T-helper 9 cell (primary cell): ENCODE results near the gene EFNB3.

Experiments
- DNase-seq: peaks from one replicate; pipeline ENCODE4 v3.0.0-alpha.2; 2020

The EFNB3 gene

DNA sequence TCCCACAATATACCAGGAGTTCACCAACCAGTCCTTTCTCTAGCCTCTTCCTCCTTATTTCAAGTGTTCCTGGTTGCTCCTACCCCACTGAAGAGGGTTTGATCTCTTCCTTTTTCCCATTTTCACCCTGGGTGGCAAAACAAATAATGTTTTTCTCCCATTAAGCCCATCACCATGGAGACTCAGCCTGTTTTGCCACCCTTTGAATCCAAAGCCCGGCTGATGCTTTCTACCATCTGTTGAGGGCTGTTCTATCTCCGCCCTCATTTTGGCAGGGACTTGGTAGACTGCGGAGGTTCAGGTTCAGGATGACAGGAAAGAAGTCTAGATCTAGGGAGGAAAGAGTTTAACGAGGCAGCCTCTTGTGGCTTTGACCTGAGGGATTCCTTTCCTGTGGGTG lies 15.1 kb downstream of the EFNB3 start:
- DNase-seq = no peak

- no peak for DNase-seq
These were observed 16.6 kb downstream of the EFNB3 start for GRCh38 chr17:7721612-7722011.

GRCh38 chr17:7727886-7728285 lies 22.9 kb downstream of the EFNB3 start:
- no peak for DNase-seq

GRCh38 chr17:7729816-7730215 lies 24.8 kb downstream of the EFNB3 start:
- no peak for DNase-seq

GRCh38 chr17:7732981-7733539 lies 28.1 kb downstream of the EFNB3 start:
- no peak for DNase-seq

GRCh38 chr17:7737601-7738000 lies 32.6 kb downstream of the EFNB3 start:
- DNase-seq = no peak

- DNase-seq = no peak
These were observed 34.7 kb downstream of the EFNB3 start for GRCh38 chr17:7739746-7740145.

- DNase-seq = no peak
These were observed 35.5 kb downstream of the EFNB3 start for GRCh38 chr17:7740481-7741001.

GRCh38 chr17:7742729-7743128 lies 37.7 kb downstream of the EFNB3 start:
- no peak for DNase-seq

GRCh38 chr17:7744416-7744815 lies 39.4 kb downstream of the EFNB3 start:
- DNase-seq = no peak

DNA sequence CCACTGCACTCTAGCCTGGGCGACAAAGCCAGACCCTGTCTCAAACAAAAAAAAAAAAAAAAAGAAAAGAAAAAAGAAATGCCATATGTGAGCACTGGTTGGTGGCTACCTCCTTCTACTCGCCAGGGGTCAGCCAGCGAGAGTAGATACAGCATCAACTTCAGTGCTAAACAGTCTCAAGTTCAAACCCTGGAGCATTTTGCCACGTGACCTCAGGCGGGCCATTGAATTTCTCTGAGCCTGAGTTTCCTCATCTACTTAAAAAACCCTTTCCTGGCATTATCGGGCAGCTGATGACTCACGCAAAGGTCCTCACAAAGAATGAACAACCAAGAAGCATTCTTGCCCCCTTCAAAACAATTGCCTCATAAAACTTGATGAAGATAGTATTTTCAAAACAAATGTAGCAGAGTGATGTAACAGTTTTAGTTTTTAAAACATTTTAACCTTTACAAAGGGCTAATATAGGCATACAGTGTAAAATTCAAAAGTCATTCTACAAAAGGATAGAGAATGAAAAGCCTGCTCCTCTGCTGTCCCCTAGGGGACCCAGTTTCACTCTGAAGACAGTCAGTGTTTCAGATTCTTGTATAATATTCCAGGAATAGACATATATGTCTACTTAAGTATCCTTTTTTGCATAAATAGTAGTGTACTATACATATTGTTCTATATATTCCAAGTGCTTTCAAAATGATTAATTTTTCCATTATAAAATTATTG lies 40.9 kb downstream of the EFNB3 start:
- no peak for DNase-seq

GRCh38 chr17:7747635-7748071 lies 42.7 kb downstream of the EFNB3 start:
- no peak for DNase-seq

- DNase-seq = no peak
These were observed 43.2 kb downstream of the EFNB3 start for GRCh38 chr17:7748076-7748775.

- DNase-seq = no peak
These were observed 45.4 kb downstream of the EFNB3 start for GRCh38 chr17:7750321-7750821.

GRCh38 chr17:7754656-7755055 lies 49.7 kb downstream of the EFNB3 start:
- no peak for DNase-seq

DNA sequence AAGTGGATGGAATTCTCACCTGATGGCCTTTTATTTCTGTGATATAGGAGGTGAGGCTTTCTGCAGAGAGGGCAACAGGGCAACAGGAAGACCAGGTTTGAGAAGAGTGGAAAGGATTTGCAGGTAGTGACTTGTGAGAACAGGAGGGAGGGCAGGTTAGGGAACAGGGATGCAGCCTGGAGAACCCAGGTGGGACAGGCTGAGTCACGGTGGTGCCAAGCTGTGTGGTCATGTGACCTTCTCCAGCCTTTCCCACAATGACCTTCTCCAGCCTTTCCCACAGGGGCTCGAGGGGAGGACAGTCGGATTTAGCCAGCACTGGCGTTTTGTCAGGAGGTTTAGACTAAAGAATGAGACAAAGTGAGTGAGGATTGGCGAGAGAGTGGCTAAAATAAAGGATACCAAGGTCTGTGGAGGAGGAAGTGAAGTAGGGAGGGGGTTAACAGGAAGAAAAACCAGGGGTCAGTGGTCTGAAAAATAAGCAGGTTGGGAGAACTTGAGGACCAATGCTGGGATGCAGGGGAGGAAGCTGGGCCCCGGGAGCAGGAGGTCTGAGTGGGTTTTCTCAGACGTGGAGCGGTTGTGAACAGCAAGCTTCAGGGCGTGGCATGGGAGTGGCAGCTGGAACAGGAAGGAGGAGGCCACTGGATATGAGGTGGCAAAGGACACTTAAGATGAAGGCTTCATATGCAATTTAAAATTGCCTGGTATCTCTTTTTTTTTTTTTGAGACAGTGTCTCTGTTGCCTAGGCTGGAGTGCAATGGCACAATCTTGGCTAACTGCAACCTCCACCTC lies 50.3 kb downstream of the EFNB3 start:
- DNase-seq = no peak

DNA sequence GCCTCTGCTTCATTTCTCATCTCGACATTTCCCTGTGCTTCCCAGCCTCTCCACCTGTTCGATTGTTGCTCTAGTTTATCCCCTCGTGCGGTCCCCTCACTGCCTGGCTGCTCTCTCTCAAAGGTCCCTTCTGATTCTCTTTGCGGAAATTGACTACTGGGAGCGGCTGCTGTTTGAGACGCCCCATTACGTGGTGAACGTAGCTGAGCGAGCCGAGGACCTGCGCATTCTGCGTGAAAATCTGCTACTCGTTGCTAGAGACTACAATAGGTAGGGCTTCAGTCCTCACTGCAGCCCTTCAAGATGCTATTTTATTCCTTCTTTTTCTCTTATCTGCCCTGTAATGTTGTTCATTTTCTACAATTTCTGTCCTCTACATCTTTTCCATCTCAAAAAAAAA lies 52.0 kb downstream of the EFNB3 start:
- no peak for DNase-seq
